Ammon's horn (tissue), 1 donor: ENCODE data around the gene CDK7.
"Not testable (repeated sequence)": the region's sequence is repeated elsewhere in the genome, so short reads cannot be mapped to it uniquely, and the experiment has no call there.

Source experiments
- DNase-seq: peaks from one replicate; pipeline ENCODE4 v3.0.0-alpha.2; 2016; ENCODE audit warnings: low spot score

The CDK7 gene

DNA sequence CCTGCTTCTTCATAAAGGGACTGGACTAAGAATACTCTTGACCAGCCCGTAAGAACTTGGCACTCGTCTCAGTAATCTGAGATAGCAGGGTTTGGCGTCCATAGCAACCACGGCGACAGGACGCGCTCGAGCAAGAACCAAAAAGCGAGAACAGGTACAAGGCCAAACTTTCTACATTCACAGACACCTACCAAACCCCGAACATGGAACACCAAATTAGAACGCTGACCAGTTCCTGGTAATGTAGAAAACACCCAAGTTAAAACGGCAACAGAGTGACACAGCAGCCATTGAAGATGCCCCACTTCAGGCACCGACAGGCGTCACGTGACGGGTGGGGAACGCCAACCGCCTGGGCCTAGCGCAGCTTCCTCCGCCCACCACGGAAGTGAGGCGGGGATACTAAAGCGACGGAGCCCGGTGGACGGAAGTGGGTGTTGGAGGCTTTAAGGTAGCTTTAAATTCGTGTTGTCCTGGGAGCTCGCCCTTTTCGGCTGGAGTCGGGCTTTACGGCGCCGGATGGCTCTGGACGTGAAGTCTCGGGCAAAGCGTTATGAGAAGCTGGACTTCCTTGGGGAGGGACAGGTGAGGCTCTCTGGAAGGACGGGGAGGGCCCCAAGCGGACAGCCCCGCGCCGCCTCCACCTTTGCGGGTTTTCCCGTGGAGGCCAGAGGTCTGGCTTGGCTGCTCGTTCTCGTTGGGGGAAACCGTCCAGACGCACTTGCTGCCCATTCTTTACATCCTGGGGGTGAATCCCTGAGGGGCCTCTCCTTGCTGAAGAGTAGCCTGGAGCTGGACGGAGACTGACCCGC is at the start of gene CDK7:
CDK7 (plus strand) TSS at position 430 of the 812 bp plus-strand sequence; CDS start at position 520, 90 bp downstream.
- DNase-seq: peak; percentile 97

- no peak for DNase-seq
Observed at GRCh38 chr5:69187342-69187741, 47.3 kb upstream of the CDK7 start.

DNA sequence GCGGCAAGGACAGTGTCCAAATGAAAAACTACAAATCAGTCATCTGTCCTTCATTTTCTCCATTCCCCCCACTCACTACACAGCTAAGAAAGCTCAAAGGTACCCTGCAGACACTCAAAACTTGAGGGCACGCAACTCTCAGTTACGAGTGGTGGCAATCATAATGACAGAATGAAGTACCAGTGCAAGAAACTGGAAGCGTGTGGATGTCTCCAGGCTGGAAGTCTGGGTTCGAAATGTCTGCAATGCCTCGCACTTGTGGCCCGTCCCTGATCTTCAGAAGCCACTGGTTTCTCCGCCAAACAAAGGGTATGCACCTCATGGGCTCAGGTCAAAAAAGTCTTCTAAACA is 45.9 kb upstream of the CDK7 start:
- DNase-seq: no peak

- DNase-seq: peak; percentile 84
Observed at GRCh38 chr5:69189162-69190086, 45.3 kb upstream of the CDK7 start, which contains the start of gene CENPH. CENPH (plus strand) TSS chr5:69189583; CDS start chr5:69189635, 52 bp downstream.

DNA sequence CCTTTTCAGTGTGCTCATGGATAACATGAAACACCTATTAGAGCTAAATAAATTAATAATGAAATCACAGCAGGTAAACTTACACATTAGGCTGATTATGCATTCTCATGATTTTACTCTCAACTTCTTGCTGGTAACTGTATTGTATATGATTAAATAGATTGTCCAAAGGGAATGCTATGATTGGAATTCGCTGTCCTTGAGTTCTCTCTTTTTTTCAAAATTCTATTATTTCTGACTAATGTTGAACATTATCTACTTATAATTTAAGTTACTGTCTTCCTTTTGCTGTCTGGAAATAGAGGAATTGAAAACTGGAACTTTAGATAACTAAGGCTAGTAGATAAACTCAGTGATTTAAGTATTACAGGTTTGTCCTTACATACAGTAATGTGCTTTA is 32.2 kb upstream of the CDK7 start:
- no peak for DNase-seq

GRCh38 chr5:69206528-69207190 is 28.0 kb upstream of the CDK7 start:
- DNase-seq: no peak

DNA sequence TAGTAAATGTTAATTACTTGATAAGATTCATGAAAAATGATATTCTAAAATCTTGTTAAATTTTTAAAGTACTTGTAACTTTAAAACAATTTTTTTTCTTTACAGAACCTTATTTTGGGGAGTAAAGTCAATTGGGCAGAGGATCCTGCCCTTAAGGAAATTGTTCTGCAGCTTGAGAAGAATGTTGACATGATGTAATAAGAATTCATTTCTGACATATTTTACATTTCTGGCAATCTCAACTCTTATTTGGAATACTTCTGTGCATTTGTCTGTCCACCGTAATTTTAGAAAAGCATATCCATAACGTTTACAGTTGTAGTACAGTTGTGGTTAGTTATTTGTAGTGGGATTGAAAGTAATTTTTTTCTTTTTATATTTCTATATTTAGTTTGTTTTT is 25.1 kb upstream of the CDK7 start:
- DNase-seq: no peak

DNA sequence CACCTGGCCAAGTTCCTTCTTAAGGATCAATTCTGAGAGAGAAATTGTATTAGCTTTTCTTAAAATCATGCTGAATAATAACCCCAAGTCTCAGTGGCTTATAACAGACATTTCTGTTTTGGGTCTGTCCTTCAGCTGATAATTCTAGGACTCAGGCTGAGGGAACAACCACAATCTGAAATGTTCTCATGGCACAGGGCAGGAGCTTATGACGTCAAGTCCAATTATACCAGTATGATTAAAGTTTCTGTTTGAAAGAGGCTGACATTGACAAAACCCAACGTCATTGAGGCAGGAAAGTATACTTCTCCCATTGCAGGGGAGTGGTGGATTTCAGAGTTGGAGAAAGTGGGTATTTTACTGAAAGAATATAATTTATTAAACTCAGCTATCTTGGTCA is 23.5 kb upstream of the CDK7 start:
- no peak for DNase-seq

DNA sequence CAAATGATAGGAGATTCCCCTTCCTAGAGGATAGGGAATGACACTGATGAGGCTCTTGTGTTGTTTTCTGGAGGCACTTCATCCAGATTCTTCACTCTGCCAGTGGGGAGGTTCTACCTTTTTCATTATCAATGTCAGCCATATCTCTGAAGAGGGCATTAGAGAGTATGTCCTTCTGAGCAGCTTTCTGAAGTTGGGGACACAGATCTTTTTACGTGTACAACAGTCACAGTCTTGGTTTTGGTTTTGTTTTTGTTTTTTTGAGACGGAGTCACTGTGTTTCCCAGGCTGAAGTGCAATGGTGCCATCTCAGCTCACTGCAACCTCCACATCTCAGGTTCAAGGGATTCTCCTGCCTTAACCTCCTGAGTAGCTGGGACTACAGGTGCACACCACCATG is 22.7 kb upstream of the CDK7 start:
- DNase-seq: no peak

GRCh38 chr5:69213513-69214215 is 21.0 kb upstream of the CDK7 start:
- no peak for DNase-seq

DNA sequence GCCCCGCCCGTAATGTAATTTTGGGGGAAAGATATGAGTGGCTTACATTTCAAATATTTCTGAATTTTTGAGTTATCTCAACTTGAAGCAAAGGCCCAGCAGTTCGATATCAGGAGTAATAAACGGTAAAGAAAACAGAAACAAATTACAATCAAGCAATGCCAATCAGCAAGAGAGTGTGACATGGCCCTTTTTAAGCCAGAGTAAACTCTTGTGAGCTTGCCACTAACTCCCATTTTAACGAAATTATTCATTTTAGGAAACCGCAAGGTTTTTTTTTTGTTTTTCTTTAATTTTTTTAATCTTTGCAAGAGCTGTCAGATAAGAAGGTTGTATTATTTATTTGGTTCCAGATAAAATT is 17.6 kb upstream of the CDK7 start:
- DNase-seq: no peak

GRCh38 chr5:69217548-69218526 is 16.8 kb upstream of the CDK7 start:
- DNase-seq: peak; percentile 98

DNA sequence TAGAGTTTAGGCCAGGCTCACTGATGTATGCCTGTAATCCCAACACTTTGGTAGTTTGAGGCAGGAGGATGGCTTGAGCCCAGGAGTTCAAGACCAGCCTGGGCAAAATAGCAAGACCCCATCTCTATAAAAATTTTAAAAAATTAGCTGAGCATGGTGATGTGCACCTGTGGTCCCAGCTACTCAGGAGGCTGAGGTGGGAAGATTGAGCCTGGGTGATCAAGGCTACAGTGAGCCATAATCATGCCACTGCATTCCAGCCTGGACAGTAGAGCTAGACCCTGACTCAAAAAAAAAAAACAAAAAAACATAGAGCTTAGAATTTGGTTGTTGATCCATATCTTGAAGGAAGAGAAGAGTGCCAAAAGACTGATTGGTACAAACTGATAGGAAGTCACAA is 14.7 kb upstream of the CDK7 start:
- DNase-seq: no peak

DNA sequence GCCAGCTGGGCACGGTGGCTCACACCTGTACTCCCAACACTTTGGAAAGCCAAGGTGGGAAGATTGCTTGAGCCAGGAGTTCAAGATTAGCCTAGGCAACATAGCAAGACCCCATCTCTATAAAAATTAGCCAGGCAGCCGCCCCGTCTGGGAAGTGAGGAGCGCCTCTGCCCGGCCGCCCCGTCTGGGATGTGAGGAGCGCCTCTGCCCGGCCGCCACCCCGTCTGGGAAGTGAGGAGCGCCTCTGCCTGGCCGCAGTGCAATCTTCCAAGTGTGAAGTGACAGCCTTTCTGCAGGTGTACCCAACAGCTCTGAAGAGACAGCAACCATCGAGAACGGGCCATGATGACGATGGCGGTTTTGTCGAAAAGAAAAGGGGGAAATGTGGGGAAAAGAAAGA is 14.3 kb upstream of the CDK7 start:
- not testable (repeated sequence) for DNase-seq

GRCh38 chr5:69220833-69221232 is 13.9 kb upstream of the CDK7 start:
- DNase-seq: not testable (repeated sequence)

DNA sequence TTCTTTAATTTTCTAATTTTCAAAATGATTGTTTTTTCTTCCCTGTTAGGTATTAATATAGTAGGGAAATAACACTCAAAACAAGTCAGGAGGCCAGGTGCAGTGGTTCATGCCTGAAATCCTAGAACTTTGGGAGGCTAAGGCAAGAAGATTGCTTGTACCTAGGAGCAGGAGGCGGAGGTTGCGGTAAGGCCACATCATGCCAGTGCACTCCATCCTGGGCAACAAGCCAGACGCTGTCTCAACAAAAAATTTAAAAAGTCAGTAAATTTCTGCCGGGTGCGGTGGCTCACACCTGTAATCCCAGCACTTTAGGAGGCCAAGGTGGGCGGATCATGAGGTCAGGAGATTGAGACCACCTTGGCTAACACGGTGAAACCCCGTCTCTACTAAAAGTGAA is 10.2 kb upstream of the CDK7 start:
- no peak for DNase-seq

DNA sequence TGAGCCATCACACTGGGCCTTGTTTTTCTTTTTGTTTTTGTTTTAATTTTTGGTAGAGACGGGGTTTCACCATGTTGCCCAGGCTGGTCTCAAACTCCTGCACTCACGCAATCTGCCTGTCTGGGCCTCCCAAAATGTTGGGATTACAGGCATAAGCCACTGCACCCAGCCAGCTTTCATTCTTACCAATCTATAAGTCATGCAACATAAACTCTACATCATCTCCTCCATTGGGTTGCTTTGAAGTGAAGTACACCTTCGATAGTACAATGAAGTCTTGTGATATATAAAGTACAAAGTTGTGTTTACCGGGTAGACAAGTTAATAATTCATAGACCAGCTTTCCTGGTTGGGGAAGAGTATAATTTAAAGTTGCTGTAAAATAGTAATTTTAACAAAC is 8.8 kb upstream of the CDK7 start:
- no peak for DNase-seq

- no peak for DNase-seq
Observed at GRCh38 chr5:69230181-69230580, 4.5 kb upstream of the CDK7 start.

DNA sequence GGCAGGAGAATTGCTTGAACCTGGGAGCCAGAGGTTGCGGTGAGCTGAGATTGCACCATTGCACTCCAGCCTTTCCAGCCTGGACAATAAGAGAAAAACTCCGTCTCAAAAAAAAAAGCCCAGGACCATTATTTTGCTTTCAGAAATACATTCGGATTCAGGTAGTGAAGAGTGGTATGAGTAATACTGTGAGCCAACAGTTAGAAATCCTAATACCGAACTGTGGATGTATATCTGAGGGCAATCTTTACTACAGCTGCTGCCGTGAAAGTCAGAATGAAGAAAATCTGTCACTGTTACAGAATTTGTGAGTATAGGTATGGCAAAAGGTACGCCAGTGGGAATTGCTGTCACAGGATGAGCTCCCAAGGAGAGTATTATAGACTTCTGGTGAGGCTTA is 3.4 kb upstream of the CDK7 start:
- DNase-seq: no peak

DNA sequence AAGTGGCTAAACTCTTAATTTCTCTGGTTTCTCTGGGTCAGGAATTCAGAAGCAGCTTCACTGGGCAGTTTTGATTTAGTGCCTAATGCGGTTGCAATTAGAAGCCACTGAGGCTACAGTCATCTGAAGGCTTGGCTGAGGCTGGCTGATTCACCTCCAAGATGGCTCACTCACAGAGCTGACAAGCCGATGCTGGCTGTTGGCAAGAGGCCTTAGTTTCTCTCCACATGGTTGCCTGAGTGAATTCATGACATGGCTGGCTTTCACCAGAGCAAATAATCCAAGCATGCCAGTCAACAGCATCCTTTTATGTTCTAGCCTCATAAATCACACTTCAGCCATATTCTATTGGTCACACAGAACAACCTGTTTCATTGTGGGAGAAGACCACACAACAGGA is 2.8 kb upstream of the CDK7 start:
- DNase-seq: peak; percentile 31

GRCh38 chr5:69236733-69237132 is 2.0 kb downstream of the CDK7 start:
- DNase-seq: not testable (repeated sequence)
